ENCODE results near the gene MCIDAS.

GRCh38 chr5:55254802-55255201 is 27.7 kb upstream of the MCIDAS start:
- no peak for TF ChIP-seq CTCF (IDR thresholded peaks at IDR 0.05; ENCODE audit: low read depth, low read length)
- TF ChIP-seq EZH2phosphoT487 (IDR thresholded peaks at IDR 0.05; ENCODE audit: low read depth) = no peak
